Measurements from ENCODE around the gene PPOX.

GRCh38 chr1:161182214-161182613 is 16.0 kb downstream of the PPOX start:
- TF ChIP-seq POLR2A (IDR thresholded peaks at IDR 0.05; ENCODE audit: low read length) (no peak), GATA1 (IDR thresholded peaks at IDR 0.05; ENCODE audit: low read depth, low read length) (no peak)

Data from erythroblast (primary cell).